Dermis microvascular lymphatic vessel endothelial cell (primary cell): ENCODE results near the gene TERC. TPM values are rescaled to one million over a fixed set of nuclear protein-coding genes. Genes with fewer than 3 reads are reported as not detected.
"Not testable (repeated sequence)": the region's sequence is repeated elsewhere in the genome, so short reads cannot be mapped to it uniquely, and the experiment has no call there.

Source experiments
- DNase-seq, 2 donors: peaks; one replicate each; pipeline versions ENCODE4 v3.0.0 to v3.0.0-alpha.2; 2010; ENCODE audit warnings: low read depth in 2 of 2
- total RNA-seq: library from RNA; depleted of rRNA; stranded (reverse); fragments of >200 nt; gene quantifications from 2 replicates; pipeline ENCODE4 v1.2.1, GENCODE V29; 2014

The TERC gene
- total RNA-seq, 1 donor from 2014 or later: 103 TPM

- peak; percentile 83 to 88 for DNase-seq
Observed at GRCh38 chr3:169771497-169772304, 6.8 kb upstream of the TERC start.

DNA sequence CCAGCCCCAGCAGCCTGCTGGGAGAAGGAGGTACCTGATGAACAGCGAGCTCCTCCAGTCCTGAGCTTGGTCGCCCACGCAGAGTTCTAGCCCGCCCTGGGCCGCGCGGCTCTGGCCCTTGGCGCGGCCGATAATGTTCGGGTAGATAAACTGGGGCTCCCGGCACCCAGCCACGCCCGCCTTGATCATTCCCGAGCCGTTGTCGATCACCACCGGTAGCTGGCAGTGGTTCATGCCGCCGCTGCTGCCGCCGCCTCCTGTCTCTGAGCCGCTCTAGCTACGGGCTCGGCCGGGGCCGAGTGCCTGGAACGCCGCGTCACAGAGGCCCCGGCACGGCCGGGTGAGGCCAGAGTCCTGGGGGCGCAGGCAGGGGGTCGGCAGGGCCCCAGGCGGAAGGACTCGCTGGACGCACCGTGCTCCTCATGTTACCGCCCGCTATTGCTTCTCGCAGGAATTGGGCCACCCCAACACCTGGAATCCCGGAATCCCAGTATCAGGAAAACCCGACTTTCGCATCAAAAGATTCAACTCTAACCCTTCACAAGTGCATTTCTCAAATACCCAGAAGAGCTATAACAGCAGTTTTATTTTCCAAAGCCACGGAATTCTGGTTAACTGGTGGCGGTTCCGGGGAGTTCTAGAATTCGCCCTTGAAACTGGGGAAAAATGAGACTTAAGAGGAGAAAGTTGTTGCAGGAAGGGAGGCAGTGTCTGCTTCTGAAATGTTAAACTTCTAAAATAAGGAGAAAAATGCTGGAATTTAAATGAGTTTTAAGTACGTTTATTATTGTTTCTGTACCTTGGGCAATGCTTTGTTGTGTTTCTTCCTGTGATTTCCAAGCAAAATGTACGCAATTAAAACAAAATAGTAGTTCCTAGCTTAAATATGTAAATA, 4.7 kb upstream of the TERC start, which contains the start of gene ACTRT3:
ACTRT3 (minus strand) TSS at position 275 of the 895 bp plus-strand sequence; CDS start at position 234, 41 bp downstream.
- peak in 1 of 2 donors; percentile 57 for DNase-seq

GRCh38 chr3:169764312-169764881, 463 bp downstream of the TERC start:
- DNase-seq: peak in 1 of 2 donors; percentile 32

DNA sequence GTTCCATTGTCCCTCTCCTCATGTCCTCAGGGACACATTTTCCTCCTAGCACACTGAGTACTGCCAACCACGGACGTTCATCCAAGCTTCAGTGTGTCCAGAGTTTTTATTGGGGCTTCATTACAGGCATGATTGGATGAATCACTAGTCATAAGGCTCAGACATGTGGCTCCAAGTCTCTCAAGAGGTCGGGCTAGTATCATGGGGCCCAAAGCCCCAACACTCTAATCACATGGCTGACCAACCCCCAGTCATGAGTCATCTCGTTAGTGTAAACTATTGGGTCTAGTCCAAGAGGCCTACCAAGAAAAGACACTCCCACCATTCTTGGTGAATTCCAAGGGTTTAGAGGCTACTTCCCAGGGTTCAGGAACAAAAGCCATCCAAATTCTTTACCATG, 4.4 kb downstream of the TERC start:
- DNase-seq: peak in 1 of 2 donors; percentile 9

DNA sequence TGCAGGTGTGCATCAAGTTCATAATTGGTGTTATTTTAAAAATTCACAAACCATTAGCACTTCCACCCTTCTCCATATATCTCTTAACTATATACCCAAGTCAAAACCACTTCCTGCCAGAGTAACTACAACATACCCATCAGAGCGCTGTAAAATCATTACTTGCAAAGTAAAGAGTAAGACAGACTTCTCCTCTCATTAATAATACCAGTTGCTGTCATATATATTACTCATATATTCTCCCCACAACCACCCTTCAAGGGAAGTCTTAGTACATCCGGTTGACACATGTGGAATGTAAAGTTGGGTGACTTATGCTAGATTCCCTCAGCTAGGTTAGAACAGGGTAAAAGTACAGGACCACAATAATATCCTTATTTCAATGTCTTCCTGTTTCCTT, 5.6 kb downstream of the TERC start:
- DNase-seq: peak in 1 of 2 donors; percentile 63

- DNase-seq: no peak
Observed at GRCh38 chr3:169758359-169758994, 6.4 kb downstream of the TERC start.

DNA sequence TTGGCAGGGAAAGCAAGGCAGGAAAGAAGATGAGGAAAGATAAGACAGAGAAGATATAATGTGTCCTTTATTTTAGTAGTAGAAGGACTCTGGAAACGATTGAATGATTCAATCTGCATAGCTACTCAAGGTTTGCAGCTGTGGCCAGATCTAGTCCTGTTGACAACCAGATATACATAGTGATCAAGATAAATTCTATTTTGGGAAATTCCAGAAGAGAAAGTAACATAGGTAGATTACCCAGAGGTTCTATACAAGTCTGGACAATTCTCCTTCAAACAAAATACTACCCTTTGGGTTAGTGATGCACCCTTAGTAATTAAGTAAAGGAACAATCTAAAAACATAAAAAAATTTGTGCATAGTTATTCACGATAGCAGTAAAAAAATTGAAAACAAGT, 9.4 kb downstream of the TERC start:
- DNase-seq: no peak

DNA sequence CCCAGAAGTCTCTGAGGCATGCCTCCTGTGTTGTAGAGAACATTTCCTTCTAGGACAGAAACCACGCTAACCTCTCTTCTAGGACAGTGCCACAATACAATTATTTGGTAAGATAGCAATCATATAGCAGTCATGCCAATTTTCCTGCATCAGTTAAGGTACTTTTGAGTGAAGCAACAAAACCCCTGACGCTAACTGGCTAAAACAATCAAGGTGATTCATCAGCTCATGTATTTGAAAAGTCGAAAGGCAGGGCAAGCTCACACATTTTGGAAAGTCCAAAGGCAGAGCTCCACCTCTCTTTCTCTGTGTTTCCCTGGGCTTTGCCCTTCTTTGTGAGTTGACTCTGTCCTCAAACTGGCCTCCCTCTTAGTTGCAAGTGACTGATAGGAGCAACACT, 10.1 kb downstream of the TERC start:
- DNase-seq: no peak

DNA sequence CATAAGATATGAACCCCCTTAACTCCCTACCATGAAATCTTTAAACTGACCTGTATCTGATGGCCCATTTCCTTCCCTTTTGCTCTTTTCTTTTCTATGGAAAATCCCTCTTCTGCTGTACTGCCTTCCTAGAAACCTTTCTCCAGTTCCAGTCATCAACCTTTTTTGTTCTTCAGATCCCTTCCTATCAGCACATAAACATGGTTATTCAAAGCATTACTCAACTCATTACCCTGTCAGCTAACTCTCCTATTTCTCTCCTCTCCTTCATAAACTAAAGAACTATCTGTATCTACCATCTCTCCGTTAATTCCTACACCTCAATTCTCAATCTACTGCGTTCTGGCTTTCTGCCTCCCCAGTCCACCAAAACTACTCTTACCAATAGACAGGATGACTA, 13.0 kb downstream of the TERC start:
- DNase-seq: no peak

- no peak for DNase-seq
Observed at GRCh38 chr3:169750665-169751064, 14.2 kb downstream of the TERC start.

DNA sequence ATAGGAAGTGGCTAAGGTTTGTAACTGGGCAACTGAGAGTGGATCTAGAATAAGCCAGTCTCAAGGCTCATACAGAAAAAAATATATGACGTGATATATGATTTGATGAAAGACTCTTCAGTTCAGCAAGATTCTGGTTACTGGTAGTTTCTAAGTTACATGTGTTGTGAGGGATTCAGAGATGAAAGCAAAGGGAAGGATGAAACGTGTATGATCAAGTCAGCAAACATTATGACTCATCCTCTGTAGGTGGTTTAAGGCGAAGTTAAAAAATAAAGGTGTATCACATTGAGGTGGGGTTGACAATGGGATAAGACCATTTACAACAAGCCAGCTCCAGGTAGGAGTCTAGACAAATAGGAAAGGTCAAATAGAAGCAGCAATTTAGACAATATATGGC, 16.2 kb downstream of the TERC start:
- DNase-seq: no peak

GRCh38 chr3:169746924-169747323, 17.9 kb downstream of the TERC start:
- DNase-seq: no peak

- DNase-seq: peak in 1 of 2 donors; percentile 47
Observed at GRCh38 chr3:169744366-169745054, 20.4 kb downstream of the TERC start.

DNA sequence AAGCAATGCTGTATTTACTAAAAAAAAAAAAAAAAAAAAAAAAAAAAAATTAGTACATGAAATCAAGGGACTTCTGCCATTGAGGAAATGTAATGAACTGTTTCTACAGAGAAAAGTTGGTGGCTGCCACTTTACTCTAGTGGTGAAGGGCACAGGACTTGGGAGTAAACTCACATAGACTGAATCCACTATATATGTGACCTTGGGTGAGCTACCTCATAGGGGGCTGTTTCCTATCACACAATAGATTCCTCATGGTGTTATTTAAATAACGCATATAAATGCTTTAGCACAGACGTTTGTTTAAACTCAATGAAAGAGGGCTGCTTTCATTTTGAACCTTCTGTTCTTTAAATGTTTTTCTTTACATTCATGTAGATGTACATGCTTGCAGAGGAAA, 25.8 kb downstream of the TERC start:
- DNase-seq: no peak

GRCh38 chr3:169731857-169732256, 33.0 kb downstream of the TERC start:
- DNase-seq: not testable (repeated sequence)

DNA sequence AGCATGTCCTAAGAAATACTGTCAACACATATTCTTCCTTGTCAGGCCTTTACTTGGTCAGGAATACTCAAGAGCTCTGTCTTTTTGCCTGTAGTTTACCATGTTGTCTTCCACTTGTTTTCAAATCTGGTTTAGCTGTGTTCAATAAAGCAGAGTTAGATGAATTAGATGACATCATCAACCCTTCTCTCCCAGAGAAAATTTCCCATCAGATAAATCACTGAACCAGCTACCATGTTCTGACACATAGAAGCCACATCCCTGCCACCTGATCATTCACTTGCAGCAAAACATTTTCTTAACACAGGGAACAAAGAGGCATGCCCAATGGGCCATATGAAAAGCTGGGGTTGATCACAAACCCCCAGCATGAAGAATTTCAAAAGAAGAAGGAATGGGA, 42.1 kb downstream of the TERC start:
- DNase-seq: no peak

GRCh38 chr3:169718415-169718814, 46.4 kb downstream of the TERC start:
- DNase-seq: not testable (repeated sequence)
